ENCODE results near the gene EBNA1BP2.
"Not testable (repeated sequence)": the region's sequence is repeated elsewhere in the genome, so short reads cannot be mapped to it uniquely, and the experiment has no call there.

EBNA1BP2 gene

GRCh38 chr1:43119928-43120586 lies 52.0 kb downstream of the EBNA1BP2 start:
- not testable (repeated sequence) for DNase-seq (ENCODE audit: low read depth)

All from stimulated activated CD8-positive, alpha-beta memory T cell treated with anti-CD3 and anti-CD28 coated beads, Interleukin-7, amount 100 ng/mL, for 24 hours (primary cell).